NCI-H526 treated with DMSO at 0.1 percent for 48 hours (cell line): Measurements from ENCODE around the gene KDM6A.
A peak's percentile ranks its signal among the peaks of the same experiment; 100 is the strongest.
"Not testable (repeated sequence)": the region's sequence is repeated elsewhere in the genome, so short reads cannot be mapped to it uniquely, and the experiment has no call there.

Experiments used
- DNase-seq: peaks from one replicate; lab custom pipeline; 2025; lab: John Stamatoyannopoulos, UW

Gene KDM6A

DNA sequence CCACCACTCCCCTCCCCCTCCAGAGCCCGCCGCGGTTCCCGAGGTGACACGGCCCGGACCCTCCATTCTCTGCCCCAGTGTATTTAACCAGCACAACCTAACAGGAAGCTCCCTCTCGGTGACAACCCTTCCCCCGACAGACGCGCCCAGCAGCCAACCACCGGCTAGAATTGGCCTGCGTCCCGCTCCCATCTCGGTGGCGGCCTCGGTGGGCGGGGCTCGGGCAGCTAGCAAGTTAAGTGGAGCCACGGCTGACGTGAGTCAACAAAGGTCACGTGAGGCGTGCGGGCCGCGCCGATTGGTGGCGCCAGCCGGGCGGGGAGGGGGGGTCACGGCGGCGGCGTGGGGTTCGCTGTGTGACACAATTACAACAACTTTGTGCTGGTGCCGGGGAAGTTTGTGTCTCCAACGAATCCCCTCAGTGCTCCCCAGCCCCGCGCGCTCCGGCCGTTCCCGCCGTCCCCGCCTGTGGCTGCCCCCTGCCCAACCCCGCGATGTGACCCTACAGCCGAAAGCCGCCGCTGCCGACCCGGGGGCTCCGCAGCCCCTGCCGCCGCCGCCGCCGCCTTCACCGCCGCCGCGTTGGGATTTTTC, at the start of gene KDM6A:
Gene KDM6A, plus strand, starts transcription at position 368 of the 594 bp plus-strand sequence. CDS start 364 bp downstream, outside the sequence.
- peak; percentile 89 for DNase-seq

DNA sequence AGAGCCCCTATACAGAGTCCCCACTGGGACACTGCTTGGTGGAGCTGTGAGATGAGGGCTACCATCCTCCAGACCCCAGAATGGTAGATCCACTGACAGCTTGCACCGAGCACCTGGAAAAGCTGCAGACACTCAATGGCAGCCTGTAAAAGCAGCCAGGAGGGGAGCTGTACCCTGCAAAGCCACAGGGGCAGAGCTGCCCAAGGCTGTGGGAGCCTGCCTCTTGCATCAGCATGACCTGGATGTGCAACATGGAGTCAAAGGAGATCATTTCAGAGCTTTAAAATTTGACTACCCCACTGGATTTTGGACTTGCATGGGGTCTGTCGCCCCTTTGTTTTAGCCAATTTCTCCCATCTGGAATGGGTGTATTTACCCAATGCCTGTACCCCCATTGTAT, 49.8 kb upstream of the KDM6A start:
- not testable (repeated sequence) for DNase-seq

DNA sequence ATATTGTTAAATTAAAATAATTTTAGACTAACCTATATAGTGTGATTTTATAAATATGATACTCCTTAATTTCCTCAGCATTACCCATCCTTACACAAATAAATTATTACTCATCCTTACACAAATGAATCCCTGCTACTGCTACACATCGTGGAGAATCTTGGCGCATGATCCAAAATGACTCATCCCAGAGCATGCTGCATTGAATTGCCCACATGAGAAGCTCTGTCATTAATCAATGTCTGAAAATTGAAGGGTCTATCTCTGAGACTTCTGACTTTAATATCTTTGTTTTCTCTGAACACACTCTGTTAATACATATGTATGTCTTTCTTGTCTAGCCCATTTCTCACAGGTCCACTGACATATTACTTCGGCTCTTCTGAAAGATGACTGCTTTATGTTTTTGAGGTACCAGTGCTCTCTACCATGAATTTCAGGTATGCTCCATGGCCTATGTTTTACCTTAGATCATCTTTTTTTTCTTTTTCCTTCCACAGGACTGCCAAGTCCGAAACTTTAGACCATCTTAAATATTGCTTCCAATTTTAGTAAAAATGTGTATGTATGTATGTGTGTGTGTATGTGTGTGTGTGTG, 44.9 kb upstream of the KDM6A start:
- no peak for DNase-seq

DNA sequence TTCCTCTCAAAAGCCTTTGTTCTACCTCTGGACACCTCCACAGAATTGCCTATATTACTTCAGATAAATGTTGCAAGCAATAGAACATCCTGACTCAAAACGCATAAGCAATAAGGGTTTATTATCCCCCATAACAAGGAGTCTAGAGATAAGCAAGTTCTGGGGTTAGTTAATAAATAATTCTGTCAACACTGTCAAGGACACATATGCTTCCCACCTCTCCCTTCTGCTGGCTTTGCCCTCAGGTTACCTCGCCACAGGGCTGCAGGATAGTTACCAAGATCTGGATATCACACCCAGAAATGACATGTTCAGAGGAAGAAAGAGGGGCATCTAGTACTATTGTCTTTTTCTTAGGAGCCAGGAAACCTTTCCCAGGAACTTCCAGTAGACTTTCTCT, 43.2 kb upstream of the KDM6A start:
- DNase-seq, result no peak

DNA sequence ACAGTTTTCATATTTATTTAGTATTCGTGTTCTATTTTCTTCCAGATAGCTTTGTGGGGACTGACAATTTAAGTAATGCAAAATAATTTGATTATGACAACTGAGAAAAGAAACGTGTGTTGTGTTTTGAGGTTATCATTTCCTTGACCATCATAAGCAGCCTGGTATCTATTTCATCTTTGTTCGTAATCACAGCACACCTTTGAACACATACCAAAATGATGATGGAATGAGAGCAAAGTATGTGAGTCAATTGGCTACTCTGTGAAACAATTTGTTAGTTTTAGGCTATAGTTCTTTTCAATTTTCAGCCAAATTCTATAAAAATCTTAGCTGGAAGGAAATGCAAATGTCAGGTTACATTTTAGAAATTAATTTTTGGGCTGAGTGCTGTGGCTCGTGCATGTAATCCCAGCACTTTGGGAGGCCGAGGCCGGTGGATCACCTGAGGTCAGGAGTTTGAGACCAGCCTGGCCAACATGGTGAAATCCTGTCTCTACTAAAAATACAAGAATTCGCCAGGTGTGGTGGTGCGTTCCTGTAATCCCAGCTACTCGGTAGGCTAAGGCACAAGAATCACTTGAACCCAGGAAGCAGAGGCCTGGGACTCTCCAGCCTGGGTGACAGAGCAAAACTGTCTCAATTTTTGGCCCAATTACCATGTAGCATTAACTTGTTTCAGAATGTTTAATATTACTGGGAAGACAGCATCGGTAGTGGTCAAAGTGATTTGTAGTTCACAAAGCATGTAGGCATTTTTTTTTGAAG, 30.3 kb upstream of the KDM6A start:
- DNase-seq, result no peak

DNA sequence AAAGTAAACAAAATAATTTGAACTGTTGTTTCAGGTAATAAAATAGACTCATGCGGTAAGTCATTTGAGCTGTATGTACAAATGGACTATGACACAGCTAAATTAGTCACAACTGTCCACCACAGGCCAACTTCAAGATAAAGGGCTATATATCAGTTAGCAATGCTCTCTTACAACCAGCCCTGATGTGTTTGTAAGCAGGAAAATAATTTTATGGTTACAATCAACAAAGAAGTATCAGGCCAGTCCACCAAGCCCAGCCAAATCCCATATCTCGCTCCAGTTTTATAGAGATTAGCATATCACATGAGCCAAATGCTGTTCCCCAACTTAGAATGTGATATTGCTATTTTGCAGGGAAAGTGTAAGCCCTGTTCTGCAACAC, 29.7 kb upstream of the KDM6A start:
- no peak for DNase-seq

DNA sequence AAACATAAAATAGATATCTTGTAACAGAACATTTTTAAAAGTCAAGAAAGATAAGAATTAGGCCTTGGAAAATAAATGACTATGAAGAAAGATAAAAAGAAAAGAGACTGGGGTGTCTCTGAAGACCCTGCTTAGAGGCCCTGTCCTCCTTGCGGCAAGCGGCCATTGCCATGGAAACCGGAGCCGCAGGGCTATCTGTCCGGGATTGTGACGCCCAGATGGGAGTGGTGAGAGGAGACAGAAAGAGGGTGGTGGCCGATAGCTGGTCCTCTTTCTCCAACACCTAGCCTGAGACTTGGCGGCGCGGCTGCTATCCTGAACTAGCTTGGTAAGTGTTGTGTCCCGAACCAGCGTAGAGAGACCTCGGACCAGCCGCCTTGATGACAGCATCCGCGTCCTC, 29.2 kb upstream of the KDM6A start, which contains the start of gene DUSP21:
Gene DUSP21, plus strand, starts transcription at position 269 of the 400 bp plus-strand sequence. Its CDS starts 112 bp downstream, at position 381.
- DNase-seq, result no peak

DNA sequence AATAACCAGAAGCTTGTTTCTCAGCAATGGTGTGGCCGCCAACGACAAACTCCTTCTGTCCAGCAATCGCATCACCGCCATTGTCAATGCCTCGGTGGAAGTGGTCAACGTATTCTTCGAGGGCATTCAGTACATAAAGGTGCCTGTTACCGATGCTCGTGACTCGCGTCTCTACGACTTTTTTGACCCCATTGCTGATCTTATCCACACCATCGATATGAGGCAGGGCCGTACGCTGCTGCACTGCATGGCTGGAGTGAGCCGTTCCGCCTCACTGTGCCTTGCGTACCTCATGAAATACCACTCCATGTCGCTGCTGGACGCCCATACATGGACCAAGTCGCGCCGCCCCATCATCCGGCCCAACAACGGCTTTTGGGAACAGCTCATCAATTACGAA, 28.8 kb upstream of the KDM6A start:
- DNase-seq, result no peak

DNA sequence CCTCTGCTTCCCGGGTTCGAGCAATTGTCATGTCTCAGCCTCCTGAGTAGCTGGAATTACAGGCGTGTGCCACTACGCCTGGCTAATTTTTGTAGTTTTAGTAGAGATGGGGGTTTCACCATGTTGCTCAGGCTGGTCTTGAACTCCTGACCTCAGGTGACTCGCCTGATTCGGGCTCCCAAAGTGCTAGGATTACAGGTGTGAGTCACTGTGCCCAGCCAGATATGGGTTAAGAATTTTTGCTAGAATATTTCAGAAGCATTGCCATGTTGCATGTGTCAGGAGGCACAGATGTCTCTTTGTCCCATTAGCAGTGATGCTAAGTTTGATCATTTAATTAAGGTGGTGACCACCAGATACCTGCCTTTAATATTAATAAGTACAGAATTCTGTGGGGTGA, 22.1 kb upstream of the KDM6A start:
- not testable (repeated sequence) for DNase-seq

DNA sequence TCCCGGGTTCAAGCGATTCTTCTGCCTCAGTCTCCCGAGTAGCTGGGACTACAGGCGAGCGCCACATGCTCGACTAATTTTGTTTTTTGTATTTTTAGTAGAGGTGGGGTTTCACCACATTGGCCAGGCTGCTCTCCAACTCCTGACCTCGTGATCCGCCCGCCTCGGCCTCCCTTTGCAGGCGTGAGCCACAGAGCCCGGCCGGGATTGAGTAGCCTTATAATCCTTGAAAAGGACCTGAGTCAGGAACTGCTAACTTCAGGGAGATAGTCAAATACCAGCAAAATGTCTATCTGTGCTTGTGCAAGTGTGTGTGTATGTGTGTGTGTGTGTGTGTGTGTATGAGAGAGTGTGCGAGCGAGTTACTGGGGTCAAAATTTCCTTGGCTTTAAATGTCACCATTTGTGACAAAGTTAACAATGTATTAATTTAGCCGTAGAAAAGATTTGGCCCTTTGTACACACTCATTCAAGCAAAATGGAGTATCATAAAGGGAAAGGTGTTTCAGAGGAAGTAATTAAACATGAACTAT, 1.8 kb upstream of the KDM6A start:
- no peak for DNase-seq

DNA sequence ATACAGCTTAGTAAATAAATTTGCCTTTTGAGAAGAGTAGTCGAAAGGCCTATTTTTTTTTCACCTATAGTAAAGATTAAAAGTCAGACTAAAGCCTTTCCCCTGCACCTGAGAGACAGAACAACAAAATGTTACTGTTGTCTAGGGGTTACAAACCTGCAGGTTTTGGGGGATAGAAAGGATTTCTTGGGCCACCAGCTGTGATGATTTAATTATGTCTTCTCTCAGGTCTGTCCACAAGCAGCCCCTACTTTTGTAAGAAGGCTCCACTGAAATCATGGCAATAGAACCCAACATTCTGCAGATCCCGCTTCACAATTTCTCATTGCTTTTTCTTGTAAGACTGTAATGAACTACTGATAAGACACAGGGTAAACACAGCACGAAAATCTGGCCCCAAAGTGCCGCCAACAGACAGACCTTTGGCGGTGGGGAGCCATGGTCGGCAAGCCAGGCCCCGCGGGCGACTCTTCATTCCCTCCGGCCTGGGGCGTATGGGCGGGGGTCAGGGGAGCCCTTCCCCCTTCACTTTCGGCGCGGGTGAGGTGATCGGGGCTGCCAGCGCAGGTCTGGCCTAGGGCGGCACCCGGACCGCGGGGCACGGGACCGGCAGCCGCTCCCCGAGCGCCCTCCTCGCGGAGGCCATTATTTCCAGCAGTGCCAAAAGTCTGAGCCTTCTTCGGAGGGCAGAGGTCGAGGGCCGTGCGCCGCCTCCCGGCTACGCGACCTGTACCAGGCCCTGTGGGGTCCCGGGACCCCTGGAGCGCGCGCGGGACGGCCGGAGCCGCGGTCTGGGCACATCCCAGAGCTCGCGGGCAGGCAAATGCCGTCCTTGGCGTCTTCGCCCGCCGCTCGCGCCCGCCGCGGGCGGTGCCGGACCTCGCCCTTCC, 812 bp upstream of the KDM6A start:
- peak; percentile 5 for DNase-seq

DNA sequence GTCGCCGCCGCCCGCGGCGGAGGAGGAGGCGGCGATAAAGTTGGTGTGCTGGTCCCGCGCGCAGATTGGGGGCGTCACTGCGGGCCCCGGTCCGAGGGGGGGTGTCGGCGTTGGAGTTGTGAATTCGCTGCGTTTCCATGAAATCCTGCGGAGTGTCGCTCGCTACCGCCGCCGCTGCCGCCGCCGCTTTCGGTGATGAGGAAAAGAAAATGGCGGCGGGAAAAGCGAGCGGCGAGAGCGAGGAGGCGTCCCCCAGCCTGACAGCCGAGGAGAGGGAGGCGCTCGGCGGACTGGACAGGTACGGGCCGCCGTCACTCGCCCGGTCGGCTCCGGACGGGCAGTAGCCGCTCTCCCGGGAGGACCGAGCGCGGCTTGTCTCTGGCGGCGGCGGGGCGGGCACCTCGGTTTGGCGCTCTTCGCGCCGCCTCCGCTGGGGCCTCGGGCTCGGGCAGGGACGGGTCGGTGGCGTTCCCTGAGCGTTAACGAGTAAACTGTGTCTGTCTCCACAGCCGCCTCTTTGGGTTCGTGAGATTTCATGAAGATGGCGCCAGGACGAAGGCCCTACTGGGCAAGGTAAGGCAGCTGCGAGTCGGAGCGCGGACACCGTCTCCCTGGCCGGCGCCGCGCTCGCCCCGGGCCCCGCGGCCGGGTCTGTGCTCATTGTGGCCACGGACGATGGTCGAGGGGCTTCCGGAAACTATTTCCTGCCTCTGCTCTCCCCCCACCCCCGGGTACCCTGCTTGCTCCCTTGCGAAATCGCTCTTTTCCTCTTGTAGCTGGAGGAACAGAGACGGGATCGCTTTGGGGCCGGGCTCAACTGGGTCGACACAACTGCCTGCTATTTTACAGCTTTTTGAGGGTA, 658 bp downstream of the KDM6A start:
- peak; percentile 2 for DNase-seq

DNA sequence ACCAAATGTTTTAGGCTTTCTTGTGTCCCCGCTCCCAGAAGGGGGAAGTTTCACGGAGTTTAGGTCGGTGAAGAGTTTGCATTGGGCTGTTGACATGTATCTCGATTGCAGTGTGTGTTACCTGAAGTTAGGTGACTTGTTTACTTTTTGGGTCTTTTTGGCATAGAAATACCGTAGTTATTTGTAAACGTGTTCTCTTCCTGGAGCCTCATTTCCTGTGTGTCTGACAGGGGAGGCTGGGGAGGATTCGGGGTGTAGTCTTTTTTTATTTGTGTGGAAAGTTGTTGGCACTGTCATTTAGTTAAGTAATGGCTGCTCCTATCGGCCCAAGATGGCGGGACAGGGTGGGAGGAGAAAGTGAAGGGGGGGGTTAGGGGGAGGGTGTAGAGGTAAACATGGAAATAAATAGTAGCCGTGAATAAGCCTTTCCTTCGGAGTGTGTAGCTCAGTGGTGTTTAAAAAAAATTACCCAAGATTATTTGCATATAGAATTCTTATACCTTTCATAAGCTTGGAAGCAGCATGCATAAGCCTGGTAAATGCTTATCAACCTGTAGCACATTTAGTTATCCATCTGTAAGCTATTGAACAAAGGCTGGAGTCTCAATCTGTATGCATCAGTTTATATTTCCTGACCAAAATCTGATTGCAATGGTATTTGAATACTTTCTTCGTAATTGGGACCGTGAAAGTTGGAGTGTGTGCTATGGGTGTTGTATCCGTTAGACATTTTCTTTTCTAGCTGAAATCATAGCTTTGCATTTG, 1.6 kb downstream of the KDM6A start:
- peak; percentile 19 for DNase-seq

DNA sequence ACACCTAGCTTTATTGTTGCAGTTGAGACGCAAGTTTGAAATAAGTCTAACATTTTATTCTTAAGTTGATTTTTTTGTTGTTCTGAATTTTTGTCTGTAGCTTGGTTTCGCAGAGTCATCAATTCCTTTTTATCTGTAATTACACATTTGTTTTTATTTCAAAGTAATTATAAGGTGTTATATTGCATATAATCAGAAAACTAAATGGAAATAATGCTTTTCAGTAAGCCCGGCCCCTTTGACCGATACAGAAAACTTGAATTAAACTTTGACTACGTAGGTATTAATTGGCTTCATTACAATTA, 2.1 kb downstream of the KDM6A start:
- DNase-seq, result no peak

DNA sequence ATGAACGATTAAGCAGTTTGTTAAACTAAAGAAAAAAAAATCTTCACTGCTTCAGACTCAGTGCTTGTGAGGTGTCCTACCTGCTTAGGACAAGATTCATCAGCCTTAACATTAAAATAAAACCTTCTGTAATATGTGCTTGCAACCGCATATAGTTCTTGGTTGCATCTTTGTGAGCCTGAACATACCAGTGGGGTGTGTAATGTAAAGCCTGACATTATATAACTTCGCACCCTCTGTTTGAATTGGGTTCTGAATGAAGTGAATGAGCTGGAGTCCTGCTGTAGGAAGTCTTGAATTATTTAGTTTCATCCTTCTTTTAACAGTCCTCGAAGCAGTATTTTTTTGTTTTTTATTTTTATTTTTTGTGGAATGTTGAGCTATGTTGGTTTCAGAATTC, 3.1 kb downstream of the KDM6A start:
- no peak for DNase-seq

DNA sequence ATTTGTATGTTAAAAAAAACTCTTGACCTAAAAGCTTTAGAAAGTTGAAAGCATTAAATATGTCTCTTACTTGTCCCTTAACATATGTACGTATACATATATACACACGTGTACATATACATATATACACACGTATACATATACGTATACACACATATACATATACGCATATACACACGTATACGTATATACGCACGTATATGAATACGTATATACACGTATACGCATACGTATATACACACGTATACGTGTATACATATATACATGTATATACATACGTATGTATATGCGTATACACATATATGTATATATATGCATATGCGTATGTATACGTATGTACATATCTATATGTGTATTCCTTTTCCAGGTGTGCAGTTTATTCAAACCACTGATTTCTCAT, 3.8 kb downstream of the KDM6A start:
- DNase-seq, result no peak

DNA sequence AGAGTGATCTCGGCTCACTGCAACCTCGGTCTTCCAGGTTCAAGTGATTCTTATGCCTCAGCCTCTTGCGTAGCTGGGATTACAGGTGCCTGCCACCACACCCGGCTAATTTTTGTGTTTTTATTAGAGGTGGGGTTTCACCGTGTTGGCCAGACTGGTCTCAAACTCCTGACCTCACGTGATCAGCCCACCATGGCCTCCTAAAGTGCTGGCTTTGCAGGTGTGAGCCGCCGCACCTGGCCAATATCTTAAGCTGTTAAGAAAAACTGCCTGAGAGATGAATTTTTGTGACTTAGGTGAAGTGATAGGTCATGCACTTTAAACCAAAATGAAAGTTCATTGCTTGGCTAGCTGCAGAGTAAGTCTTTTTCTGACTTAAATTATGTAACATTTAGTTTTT, 5.8 kb downstream of the KDM6A start:
- DNase-seq, result no peak

DNA sequence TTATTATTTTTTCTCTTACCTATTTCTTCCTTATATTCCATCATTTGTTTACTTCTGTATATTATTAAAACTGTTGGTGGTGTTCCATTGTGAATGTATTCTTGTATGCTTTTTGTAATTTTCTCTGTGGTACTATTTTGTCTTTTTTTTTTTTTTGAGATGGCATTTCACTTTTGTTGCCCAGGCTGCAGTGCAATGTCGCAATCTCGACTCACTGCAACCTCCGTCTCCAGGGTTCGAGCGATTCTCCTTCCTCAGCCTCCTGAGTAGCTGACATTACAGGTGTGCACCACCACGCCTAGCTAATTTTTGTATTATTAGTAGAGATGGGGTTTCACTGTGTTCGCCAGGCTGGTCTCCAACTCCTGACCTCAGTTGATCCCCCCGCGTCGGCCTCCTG, 8.6 kb downstream of the KDM6A start:
- DNase-seq, result no peak

DNA sequence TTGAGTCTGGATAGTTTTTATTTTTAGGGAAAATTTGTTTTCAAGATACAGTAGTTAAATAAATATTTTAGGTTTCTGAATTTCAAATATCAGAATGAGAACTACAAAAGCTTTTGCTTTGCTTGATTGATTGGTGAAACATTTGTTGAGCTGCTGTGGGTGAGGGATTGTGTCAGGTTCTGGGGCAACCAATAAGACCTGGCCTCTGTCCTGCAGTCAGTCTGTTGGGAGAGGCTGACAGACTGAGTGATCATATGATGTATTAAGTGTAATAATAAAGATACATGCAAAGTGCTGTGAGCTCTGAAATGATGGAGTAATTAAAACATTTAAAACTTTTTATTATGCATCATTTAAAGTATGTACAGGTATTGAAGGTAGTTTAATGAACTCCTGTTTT, 9.6 kb downstream of the KDM6A start:
- no peak for DNase-seq

DNA sequence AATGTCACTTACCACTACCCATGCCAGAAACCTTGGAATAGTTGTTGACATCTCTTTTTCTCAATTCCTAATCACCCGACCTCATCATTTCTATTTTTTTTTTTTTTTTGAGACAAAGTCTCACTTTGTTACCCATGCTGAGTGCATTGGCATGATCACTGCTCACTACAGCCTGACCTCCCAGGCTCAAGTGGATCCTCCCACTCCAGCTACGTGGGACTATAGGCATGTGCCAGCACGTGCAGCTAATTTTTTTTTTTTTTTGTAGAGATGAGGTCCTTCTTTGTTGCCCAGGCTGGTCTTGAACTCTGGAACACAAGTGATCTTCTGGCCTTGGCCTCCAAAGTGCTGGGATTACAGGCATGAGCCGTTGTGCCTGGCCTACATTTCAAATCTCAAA, 12.0 kb downstream of the KDM6A start:
- DNase-seq, result no peak

DNA sequence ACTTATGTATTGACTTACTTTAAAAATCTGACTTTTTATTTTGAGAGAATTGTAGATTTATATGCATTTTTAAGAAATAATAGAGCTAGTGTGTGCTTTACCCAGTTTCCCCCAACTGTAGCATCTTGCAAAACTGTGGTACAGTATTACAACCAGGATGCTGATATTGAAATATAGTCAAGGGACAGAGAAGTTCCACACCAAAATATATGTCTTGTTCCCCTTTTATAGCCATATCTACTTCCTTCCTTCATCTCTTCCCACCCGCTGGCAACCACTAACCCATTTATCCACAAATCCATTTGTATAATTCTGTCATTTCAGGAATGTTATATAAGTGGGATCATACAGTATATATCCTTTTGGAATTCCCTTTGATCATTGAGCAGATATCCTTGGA, 16.8 kb downstream of the KDM6A start:
- DNase-seq, result no peak
